ENCODE data around the gene ADAM33. TPM values are rescaled to one million over a fixed set of nuclear protein-coding genes. Genes with fewer than 3 reads are reported as not detected.

Gene ADAM33
- total RNA-seq, 1 donor from 2014 or later: 87.4 TPM

DNA sequence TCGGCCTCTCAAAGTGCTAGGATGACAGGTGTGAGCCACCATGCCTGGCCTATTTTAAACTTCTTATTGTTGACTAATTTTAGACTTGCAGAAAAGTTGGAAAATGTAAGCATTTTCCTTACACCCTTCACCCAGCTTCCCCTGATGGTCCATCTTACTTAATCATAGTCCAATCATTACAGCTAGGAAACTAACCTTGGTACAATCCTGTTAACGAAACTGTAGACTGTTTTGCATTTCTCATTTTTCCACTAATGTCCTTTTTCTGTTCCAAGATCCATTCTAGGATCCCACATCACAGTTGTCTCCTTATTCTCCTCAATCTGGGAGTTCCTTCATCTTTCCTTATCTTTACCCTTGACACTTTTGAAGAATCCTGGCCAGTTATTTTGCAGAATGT, 18.0 kb downstream of the ADAM33 start:
- TF ChIP-seq CTCF (IDR thresholded peaks at IDR 0.05; ENCODE audit: unreplicated experiment): no peak
- H3K4me3 Mint-ChIP-seq: no peak overlapping the region
- DNase-seq (ENCODE audit: low spot score in 2 of 2, unreplicated experiment in 2 of 2): no peak
- no peaks in the 10 kb centered on the region for H3K9me3 Mint-ChIP-seq
- H3K36me3 Mint-ChIP-seq: no peaks in the 10 kb centered on the region
- no peak overlapping the region for H3K27ac Mint-ChIP-seq
- H3K4me1 Mint-ChIP-seq: peaks cover 16% of the 10 kb centered on the region
- peaks cover 49% of the 10 kb centered on the region for H3K27me3 Mint-ChIP-seq (ENCODE audit: low read depth)

DNA sequence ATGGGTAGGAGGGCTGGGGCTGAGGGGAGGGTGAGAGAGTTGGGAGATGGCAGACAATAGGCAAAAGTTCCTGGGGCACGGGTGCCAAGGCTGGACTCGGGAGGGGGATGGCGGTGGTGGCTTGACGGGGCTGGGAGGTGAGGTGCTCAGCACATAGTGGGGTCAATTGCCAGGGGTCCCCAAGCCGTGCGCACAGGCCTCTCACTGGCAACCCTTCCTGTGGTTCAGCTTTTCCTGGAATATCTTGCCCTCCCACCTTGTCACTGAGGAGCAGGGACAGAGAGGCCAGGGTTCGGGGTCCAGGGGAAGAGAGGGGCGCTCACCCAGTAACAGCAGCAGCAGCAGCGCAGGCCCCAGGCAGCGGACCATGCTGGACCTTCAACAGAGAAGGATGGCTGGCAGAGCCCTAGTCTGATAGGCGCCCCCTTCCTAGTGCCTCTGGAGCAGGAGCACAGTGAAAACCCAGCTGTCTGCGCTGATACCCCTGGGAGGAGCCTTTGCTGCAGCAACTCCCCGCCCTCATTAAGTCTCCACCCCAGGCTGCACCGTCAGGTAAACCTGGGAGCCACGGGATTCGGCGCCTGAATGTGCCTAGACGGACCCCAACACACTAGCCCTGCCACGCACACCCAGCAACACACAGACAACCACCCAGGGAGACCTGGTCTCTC, 18.6 kb downstream of the ADAM33 start, which contains the start of gene GFRA4:
GFRA4 (minus strand) TSS at position 369 of the 671 bp plus-strand sequence; CDS start at position 369, 0 bp downstream.
- Mint-ChIP-seq H3K4me3 (no peak within 1 kb of the TSS), H3K36me3 (no peaks in the 10 kb centered on the region), H3K27ac (no peak within 1 kb of the TSS), H3K27me3 (ENCODE audit: low read depth) (peaks cover 52% of the 10 kb centered on the region), H3K4me1 (peaks cover 20% of the 10 kb centered on the region), H3K9me3 (no peaks in the 10 kb centered on the region)
- no peak for DNase-seq (ENCODE audit: low spot score in 2 of 2, unreplicated experiment in 2 of 2)
- no peak for TF ChIP-seq CTCF (IDR thresholded peaks at IDR 0.05; ENCODE audit: unreplicated experiment)

DNA sequence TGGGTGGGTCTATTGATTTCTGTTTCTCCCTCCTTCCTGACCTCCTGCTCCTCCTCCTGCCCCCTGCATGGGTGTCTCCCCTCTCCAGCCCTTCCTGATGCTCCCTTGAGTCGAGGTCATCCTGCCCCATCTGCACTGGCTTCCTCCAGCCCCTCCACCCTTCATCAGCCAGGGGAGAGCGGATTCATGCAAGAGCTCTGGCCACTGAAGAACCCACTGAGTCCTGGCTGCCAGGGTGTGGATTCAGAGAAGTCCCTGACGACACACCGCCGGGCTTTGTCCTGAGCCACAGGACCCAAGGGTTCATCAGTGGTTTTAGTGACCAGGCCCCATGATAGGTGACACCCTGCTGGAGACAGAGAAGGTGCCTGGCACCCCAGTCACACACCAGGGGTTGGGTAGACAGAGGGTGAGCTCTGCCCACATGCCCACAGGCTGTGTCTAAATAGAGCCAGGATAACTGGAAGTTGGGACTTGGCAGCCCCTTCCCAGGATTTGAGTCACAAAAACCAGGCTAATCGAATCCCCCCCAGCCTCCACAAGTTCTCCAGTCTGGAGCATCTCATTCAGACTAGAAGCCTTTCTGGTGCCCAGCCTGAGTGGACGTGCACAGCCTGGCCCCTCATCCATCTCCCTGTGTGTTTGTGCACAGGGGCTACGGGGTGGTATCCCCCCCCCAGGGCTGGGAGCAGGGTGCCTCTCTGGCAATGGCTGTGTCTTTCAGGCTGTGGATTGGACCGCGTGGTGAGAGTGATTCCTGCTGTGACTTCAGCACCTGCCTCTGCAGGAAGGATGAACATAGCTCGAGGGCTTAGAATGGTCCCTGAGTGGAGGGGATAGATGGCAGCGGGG, 19.8 kb downstream of the ADAM33 start:
- no peak for DNase-seq (ENCODE audit: low spot score in 2 of 2, unreplicated experiment in 2 of 2)
- H3K27ac Mint-ChIP-seq: no peak overlapping the region

GRCh38 chr20:3661060-3661813, 20.6 kb downstream of the ADAM33 start:
- Mint-ChIP-seq H3K27ac (no peak overlapping the region), H3K9me3 (no peaks in the 10 kb centered on the region), H3K36me3 (no peaks in the 10 kb centered on the region), H3K4me1 (peaks cover 14% of the 10 kb centered on the region), H3K4me3 (no peak overlapping the region), H3K27me3 (ENCODE audit: low read depth) (peaks cover 52% of the 10 kb centered on the region)
- no peak for DNase-seq (ENCODE audit: low spot score in 2 of 2, unreplicated experiment in 2 of 2)
- no peak for TF ChIP-seq CTCF (IDR thresholded peaks at IDR 0.05; ENCODE audit: unreplicated experiment)

More for the DNA sequence above, 19.8 kb downstream of the ADAM33 start:
- no peak for TF ChIP-seq CTCF (IDR thresholded peaks at IDR 0.05; ENCODE audit: unreplicated experiment)
- H3K4me1 Mint-ChIP-seq: peaks cover 19% of the 10 kb centered on the region
- H3K27me3 Mint-ChIP-seq (ENCODE audit: low read depth): peaks cover 52% of the 10 kb centered on the region
- H3K36me3 Mint-ChIP-seq: no peaks in the 10 kb centered on the region
- peak overlapping the region; percentile 3 for H3K4me3 Mint-ChIP-seq
- H3K9me3 Mint-ChIP-seq: no peaks in the 10 kb centered on the region

- H3K27me3 Mint-ChIP-seq (ENCODE audit: low read depth): peaks cover 52% of the 10 kb centered on the region
- H3K4me3 Mint-ChIP-seq: no peak overlapping the region
- H3K27ac Mint-ChIP-seq: no peak overlapping the region
- TF ChIP-seq CTCF (IDR thresholded peaks at IDR 0.05; ENCODE audit: unreplicated experiment): no peak
- no peaks in the 10 kb centered on the region for H3K9me3 Mint-ChIP-seq
- peaks cover 1% of the 10 kb centered on the region for H3K36me3 Mint-ChIP-seq
- H3K4me1 Mint-ChIP-seq: peaks cover 9% of the 10 kb centered on the region
- DNase-seq (ENCODE audit: low spot score in 2 of 2, unreplicated experiment in 2 of 2): peak in 1 of 2 experiments; percentile 37
These were observed 21.3 kb downstream of the ADAM33 start for GRCh38 chr20:3660262-3661059.

Data from mesothelial cell of epicardium (in vitro differentiated cells).